OCI-LY7 (cell line): ENCODE results near the gene LCT. TPM values are rescaled to one million over a fixed set of nuclear protein-coding genes. Genes with fewer than 3 reads are reported as not detected.

ENCODE experiments used
- BruUV-seq: library from RNA; stranded (reverse); fragments of 400-500 nt; replicated peaks from 2 replicates; lab custom pipeline; 2021; lab: Mats Ljungman, UMichigan
- CTCF ChIA-PET: fragments of 300-600 bp; sonication (Branson Sonifier 250); formaldehyde crosslinking; loops from one replicate; lab custom pipeline; 2022; ENCODE audit warnings: antibody characterized with exemption; ENCODE audit not compliant: unreplicated experiment; lab: Charles Lee
- POLR2A ChIA-PET: fragments of 300-600 bp; sonication (Branson Sonifier 250); formaldehyde crosslinking; loops from one replicate; lab custom pipeline; 2022; ENCODE audit warnings: antibody characterized with exemption; lab: Charles Lee
- DNase-seq: peaks from one replicate; pipeline ENCODE4 v3.0.0-alpha.2; 2015; ENCODE audit warnings: low spot score
- H2AFZ ChIP-seq: fragments of 200-600 bp; sonication (generic), shearing (Covaris generic); 2 replicates; pipeline ENCODE4 v1.6.1; 2014; ENCODE audit warnings: mild to moderate bottlenecking, antibody characterized with exemption, low read length, moderate library complexity
- H3K27ac ChIP-seq: fragments of 200-600 bp; sonication (generic); 2 replicates; pipeline ENCODE4 v1.5.1; 2014; ENCODE audit warnings: mixed run types, low read depth, mild to moderate bottlenecking, moderate library complexity, low read length, inconsistent platforms; ENCODE audit not compliant: poor library complexity, severe bottlenecking
- H3K36me3 ChIP-seq: fragments of 200-600 bp; sonication (generic); 2 replicates; pipeline ENCODE4 v1.6.1; 2014; ENCODE audit warnings: mild to moderate bottlenecking, antibody characterized with exemption, low read length, moderate library complexity, mixed read lengths; ENCODE audit not compliant: insufficient read depth
- H3K4me1 ChIP-seq: fragments of 200-600 bp; sonication (generic); 2 replicates; pipeline ENCODE4 v1.5.1; 2014; ENCODE audit warnings: mild to moderate bottlenecking, low read length; ENCODE audit not compliant: insufficient read depth, poor library complexity, severe bottlenecking
- H3K4me2 ChIP-seq: fragments of 200-600 bp; sonication (generic); 2 replicates; pipeline ENCODE4 v1.6.1; 2014; ENCODE audit warnings: mild to moderate bottlenecking, low read length
- H3K4me3 ChIP-seq: fragments of 200-600 bp; sonication (generic); 2 replicates; pipeline ENCODE4 v1.5.1; 2014; ENCODE audit warnings: mild to moderate bottlenecking, low read depth, low read length; ENCODE audit not compliant: poor library complexity, severe bottlenecking
- H3K79me2 ChIP-seq: fragments of 200-600 bp; sonication (generic); 2 replicates; pipeline ENCODE4 v1.6.1; 2016; ENCODE audit warnings: low read depth, mild to moderate bottlenecking, low read length, moderate library complexity, mixed read lengths; ENCODE audit not compliant: insufficient read depth
- H3K9me2 ChIP-seq: fragments of 200-600 bp; sonication (generic); 2 replicates; pipeline ENCODE4 v1.6.1; 2016; ENCODE audit warnings: mild to moderate bottlenecking, low read length, mixed read lengths; ENCODE audit not compliant: insufficient read depth
- H3K9me3 ChIP-seq: fragments of 200-600 bp; sonication (generic); 2 replicates; pipeline ENCODE4 v1.6.1; 2014; ENCODE audit warnings: mild to moderate bottlenecking, mixed run types, low read length, mixed read lengths
- H4K20me1 ChIP-seq: fragments of 200-600 bp; sonication (generic); 2 replicates; pipeline ENCODE4 v1.6.1; 2014; ENCODE audit warnings: mild to moderate bottlenecking, antibody characterized with exemption, low read length, moderate library complexity, mixed read lengths; ENCODE audit not compliant: insufficient read depth
- EZH2phosphoT487 ChIP-seq: fragments of 200-600 bp; sonication (generic); IDR thresholded peaks from 2 replicates; pipeline ENCODE4 v1.6.1; 2018; ENCODE audit warnings: low read depth, borderline replicate concordance, mild to moderate bottlenecking, mixed run types, antibody characterized with exemption, low read length, moderate library complexity, mixed read lengths
- intact Hi-C: fragments of 100-400 bp; cut with micrococcal nuclease; formaldehyde crosslinking; loops from one replicate; pipeline ENCODE4 v1.10.0; 2022; ENCODE audit not compliant: unreplicated experiment
- total RNA-seq, 2 experiments: library from RNA; depleted of rRNA in 1 of 2; stranded (reverse); fragments of >200 nt in 1 of 2; shearing (Covaris generic) in 1 of 2; gene quantifications; 2 replicates each; pipeline ENCODE4 v1.2.3, GENCODE V29; 2014 to 2022
- TF ChIP-seq, protein P1 (sequence below): fragments of 200-600 bp; sonication (generic); conservative IDR thresholded peaks from 2 replicates; pipeline ENCODE4 v1.5.1; 2014; ENCODE audit warnings: mild to moderate bottlenecking, antibody characterized with exemption, low read length, moderate library complexity, mixed read lengths

LCT gene
- total RNA-seq, 2 experiments from 2014 or later: 0.15 to 0.54 TPM

DNA sequence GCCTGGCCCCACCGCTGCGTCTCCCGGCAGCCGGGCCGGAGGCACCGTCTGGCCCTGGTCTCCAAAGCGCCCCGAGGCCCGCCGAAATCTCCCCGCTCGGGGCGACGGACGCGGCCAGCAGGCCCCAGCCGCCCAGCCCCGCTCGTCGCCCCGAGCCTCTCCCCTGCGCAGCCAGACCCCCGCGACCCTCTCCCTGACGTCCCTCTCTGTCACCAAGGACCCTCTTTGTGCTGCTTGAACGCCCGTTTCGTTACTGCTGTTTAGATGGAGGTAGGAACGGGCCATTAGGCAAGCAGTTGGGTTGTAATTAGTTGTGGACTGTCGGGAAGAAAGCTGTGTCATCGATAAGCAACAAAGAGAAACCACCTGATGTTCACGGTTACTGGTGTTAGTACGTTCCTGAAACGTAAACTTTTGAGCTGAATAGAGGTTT lies 94.6 kb downstream of the LCT start:
- H3K9me3 ChIP-seq: no peaks in the 10 kb centered on the region
- H3K79me2 ChIP-seq: peaks cover 50% of the 10 kb centered on the region
- peaks cover 35% of the 10 kb centered on the region for H3K36me3 ChIP-seq
- H3K4me2 ChIP-seq: peak overlapping the region; percentile 95
- DNase-seq: peak; percentile 57
- H3K4me3 ChIP-seq: peak overlapping the region; percentile 91
- no TSS peak for BruUV-seq
- H4K20me1 ChIP-seq: peaks cover 24% of the 10 kb centered on the region
- no peak for TF ChIP-seq EZH2phosphoT487
- TF ChIP-seq, protein P1, sequence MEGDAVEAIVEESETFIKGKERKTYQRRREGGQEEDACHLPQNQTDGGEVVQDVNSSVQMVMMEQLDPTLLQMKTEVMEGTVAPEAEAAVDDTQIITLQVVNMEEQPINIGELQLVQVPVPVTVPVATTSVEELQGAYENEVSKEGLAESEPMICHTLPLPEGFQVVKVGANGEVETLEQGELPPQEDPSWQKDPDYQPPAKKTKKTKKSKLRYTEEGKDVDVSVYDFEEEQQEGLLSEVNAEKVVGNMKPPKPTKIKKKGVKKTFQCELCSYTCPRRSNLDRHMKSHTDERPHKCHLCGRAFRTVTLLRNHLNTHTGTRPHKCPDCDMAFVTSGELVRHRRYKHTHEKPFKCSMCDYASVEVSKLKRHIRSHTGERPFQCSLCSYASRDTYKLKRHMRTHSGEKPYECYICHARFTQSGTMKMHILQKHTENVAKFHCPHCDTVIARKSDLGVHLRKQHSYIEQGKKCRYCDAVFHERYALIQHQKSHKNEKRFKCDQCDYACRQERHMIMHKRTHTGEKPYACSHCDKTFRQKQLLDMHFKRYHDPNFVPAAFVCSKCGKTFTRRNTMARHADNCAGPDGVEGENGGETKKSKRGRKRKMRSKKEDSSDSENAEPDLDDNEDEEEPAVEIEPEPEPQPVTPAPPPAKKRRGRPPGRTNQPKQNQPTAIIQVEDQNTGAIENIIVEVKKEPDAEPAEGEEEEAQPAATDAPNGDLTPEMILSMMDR: 0 out of 2 replicates have a peak, but pooled peaks have one; percentile 15
- ChIA-PET CTCF (no interaction called here), POLR2A (interaction anchor here (0.7 to 2.5 kb wide), 4 partner anchors 11 to 53 kb away, joined by 3 to 6 read pairs (median 4); no protein-coding TSS in a partner anchor)
- peak overlapping the region; percentile 33; the same call in 1 of the 2 replicates for H2AFZ ChIP-seq
- intact Hi-C loops: loop anchor here (5.0 kb wide), 3 partner anchors 650 to 1005 kb away; partner anchors contain the start of gene RAB3GAP1
- H3K4me1 ChIP-seq: peaks cover 17% of the 10 kb centered on the region
- H3K27ac ChIP-seq: peak overlapping the region; percentile 78
- 0 out of 2 replicates have a peak, but pooled peaks cover 3% of the 10 kb centered on the region for H3K9me2 ChIP-seq

DNA sequence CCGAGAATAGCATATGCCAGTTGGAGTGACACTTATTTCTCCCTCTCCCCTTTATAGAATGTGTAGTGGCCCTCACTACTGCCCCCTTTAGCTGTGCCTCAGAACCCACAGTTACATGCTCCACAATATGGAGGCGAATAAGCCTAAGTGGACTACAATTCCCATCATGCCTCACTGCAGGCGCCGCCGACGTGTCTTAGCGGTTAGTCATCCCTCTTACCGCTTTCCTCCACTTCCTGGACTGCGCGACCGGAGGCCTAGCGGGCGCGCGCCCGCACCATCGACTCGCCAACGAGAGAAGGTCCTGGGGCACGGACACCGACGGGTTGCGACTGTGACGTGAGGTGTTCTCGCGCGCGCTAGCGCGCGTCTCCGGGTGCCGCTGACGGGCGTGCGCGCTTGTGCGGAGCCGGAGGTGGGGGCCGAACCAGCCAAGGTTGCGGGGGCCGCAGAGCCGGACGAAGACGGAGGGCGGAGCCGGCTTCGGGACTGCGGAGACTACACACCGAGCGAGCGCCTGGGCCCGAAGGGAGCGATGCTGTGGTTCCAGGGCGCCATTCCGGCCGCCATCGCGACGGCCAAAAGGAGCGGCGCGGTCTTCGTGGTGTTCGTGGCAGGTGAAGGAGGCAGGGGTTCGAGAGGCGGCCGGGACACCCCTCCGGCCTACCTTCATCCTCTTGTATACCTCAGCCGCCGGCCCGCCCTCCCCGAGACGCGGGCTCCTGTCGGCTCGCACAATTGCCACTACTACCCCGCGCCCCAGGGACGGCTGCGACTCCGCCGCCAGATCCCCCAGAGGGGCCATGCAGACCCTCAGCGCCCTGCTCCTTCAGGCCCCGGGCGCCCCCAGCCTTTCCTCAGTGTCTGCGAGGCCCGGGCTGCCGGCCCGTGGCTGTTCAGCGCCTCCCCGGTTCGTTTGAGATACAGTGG lies 95.3 kb downstream of the LCT start, which contains the start of gene UBXN4:
Gene UBXN4, plus strand, starts transcription at position 461 of the 930 bp plus-strand sequence. Its CDS starts 75 bp downstream, at position 536.
- Histone ChIP-seq H3K9me2 (0 out of 2 replicates have a peak, but pooled peaks cover 3% of the 10 kb centered on the region), H4K20me1 (peaks cover 24% of the 10 kb centered on the region), H2AFZ (peak within 1 kb of the TSS; percentile 84; the same call in 1 of the 2 replicates), H3K36me3 (peaks cover 28% of the 10 kb centered on the region), H3K79me2 (peaks cover 44% of the 10 kb centered on the region), H3K4me1 (peaks cover 17% of the 10 kb centered on the region), H3K27ac (peak within 1 kb of the TSS; percentile 78), H3K4me2 (peak within 1 kb of the TSS; percentile 95), H3K4me3 (peak within 1 kb of the TSS; percentile 91), H3K9me3 (no peaks in the 10 kb centered on the region)
- CTCF ChIA-PET: interaction anchor here (0.5 to 0.6 kb wide), 3 partner anchors 11 to 269 kb away, joined by 3 to 20 read pairs (median 4); no protein-coding TSS in a partner anchor
- intact Hi-C loops: loop anchor here (1.0 to 5.0 kb wide), 5 partner anchors 211 to 1004 kb away; partner anchors contain the start of genes CCNT2 and RAB3GAP1
- DNase-seq: peak; percentile 99
- POLR2A ChIA-PET: interaction anchor here (0.6 to 1.9 kb wide), 11 partner anchors 14 to 1256 kb away, joined by 3 to 14 read pairs (median 3); no protein-coding TSS in a partner anchor
- TF ChIP-seq, protein P1: peak; percentile 84
- TF ChIP-seq EZH2phosphoT487: no peak
- BruUV-seq: no TSS peak
